HG02938 (cell line): ENCODE measurements around the gene AKT3.
A peak's percentile ranks its signal among the peaks of the same experiment; 100 is the strongest.
"Not testable (repeated sequence)": the region's sequence is repeated elsewhere in the genome, so short reads cannot be mapped to it uniquely, and the experiment has no call there.

Experiments
- ATAC-seq: cut with Tn5 transposase; IDR thresholded peaks from one replicate; pipeline ENCODE4 v1.9.1; 2021; ENCODE audit warnings: mild to moderate bottlenecking, moderate library complexity; ENCODE audit not compliant: unreplicated experiment

The AKT3 gene

GRCh38 chr1:243710467-243710866 lies 139.6 kb downstream of the AKT3 start:
- ATAC-seq = no peak

- ATAC-seq = no peak
These were observed 141.8 kb downstream of the AKT3 start for GRCh38 chr1:243708210-243708609.

GRCh38 chr1:243706563-243706962 lies 143.5 kb downstream of the AKT3 start:
- no peak for ATAC-seq

- no peak for ATAC-seq
These were observed 144.5 kb downstream of the AKT3 start for GRCh38 chr1:243705585-243705984.

GRCh38 chr1:243701872-243702271 lies 148.2 kb downstream of the AKT3 start:
- ATAC-seq = no peak

- ATAC-seq = no peak
These were observed 156.2 kb downstream of the AKT3 start for GRCh38 chr1:243693800-243694199.

- peak; percentile 54 for ATAC-seq
These were observed 163.9 kb downstream of the AKT3 start for GRCh38 chr1:243686159-243686558.

GRCh38 chr1:243680860-243681259 lies 169.2 kb downstream of the AKT3 start:
- no peak for ATAC-seq

- ATAC-seq = no peak
These were observed 177.4 kb downstream of the AKT3 start for GRCh38 chr1:243672539-243673074.

- ATAC-seq = no peak
These were observed 182.5 kb downstream of the AKT3 start for GRCh38 chr1:243667591-243667990.

GRCh38 chr1:243667133-243667532 lies 182.9 kb downstream of the AKT3 start:
- ATAC-seq = no peak

- ATAC-seq = no peak
These were observed 186.4 kb downstream of the AKT3 start for GRCh38 chr1:243663651-243664050.

- ATAC-seq = not testable (repeated sequence)
These were observed 187.9 kb downstream of the AKT3 start for GRCh38 chr1:243662169-243662568.

GRCh38 chr1:243658594-243659105 lies 191.4 kb downstream of the AKT3 start:
- ATAC-seq = no peak

GRCh38 chr1:243657793-243658192 lies 192.2 kb downstream of the AKT3 start:
- no peak for ATAC-seq

GRCh38 chr1:243649530-243649929 lies 200.5 kb downstream of the AKT3 start:
- ATAC-seq = not testable (repeated sequence)

GRCh38 chr1:243646841-243647240 lies 203.2 kb downstream of the AKT3 start:
- ATAC-seq = no peak

GRCh38 chr1:243645281-243645680 lies 204.8 kb downstream of the AKT3 start:
- ATAC-seq = no peak

GRCh38 chr1:243642936-243643335 lies 207.1 kb downstream of the AKT3 start:
- ATAC-seq = no peak

- ATAC-seq = no peak
These were observed 210.9 kb downstream of the AKT3 start for GRCh38 chr1:243639027-243639658.

- no peak for ATAC-seq
These were observed 211.9 kb downstream of the AKT3 start for GRCh38 chr1:243638186-243638585.

GRCh38 chr1:243628476-243628907 lies 221.6 kb downstream of the AKT3 start:
- ATAC-seq = no peak

- ATAC-seq = no peak
These were observed 226.2 kb downstream of the AKT3 start for GRCh38 chr1:243623841-243624240.
